ENCODE measurements around the gene ADD1. TPM values are rescaled to one million over a fixed set of nuclear protein-coding genes. Genes with fewer than 3 reads are reported as not detected.
A peak's percentile ranks its signal among the peaks of the same experiment; 100 is the strongest.

The ADD1 gene
- total RNA-seq, 4 donors from 2014 or later = 253 to 402 (median 311) TPM

DNA sequence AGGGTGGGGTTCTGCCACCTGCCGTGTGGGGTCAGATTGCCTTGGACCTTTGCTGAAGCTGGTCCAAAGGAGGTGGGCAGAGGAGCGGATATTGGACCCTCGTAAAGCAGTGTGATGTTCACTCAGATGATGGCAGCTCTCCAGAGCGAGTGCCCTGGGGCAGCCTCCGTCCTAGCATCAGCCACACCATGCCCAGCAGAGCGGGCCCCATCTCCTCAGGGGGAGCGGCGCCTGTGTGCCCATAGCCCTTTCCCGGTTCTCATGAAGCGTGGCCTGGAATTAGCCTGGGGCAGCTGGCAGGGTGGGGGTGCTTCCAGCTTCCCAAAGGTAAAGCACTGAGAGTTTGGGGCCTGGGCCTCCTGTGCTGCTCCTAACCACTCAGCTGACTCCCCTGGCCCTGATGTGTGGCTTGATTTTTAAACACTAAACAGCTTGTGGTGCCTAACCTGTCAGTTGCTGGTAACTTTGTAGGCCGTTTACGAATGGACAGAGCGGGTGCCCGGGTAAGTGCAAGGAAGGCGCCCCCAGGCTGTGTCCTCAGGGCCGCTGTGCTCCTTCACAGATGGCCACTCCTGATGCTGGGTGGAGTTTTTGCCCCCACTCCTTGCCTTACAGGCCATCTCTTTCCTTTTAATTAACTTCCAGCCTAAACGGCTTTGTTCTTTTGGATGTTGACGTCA, 83.5 kb downstream of the ADD1 start:
- H3K36me3 ChIP-seq = peaks cover 41 to 98% (median 95%) of the 10 kb centered on the region in 4 donors
- no peaks in the 10 kb centered on the region for H3K27me3 ChIP-seq
- no peak overlapping the region for H3K27ac ChIP-seq (replicated peaks in 1 of 4)
- no peaks in the 10 kb centered on the region for H3K9me3 ChIP-seq
- intact Hi-C loops (cut with DNase I) = no loop called here
- TF ChIP-seq, protein P1, sequence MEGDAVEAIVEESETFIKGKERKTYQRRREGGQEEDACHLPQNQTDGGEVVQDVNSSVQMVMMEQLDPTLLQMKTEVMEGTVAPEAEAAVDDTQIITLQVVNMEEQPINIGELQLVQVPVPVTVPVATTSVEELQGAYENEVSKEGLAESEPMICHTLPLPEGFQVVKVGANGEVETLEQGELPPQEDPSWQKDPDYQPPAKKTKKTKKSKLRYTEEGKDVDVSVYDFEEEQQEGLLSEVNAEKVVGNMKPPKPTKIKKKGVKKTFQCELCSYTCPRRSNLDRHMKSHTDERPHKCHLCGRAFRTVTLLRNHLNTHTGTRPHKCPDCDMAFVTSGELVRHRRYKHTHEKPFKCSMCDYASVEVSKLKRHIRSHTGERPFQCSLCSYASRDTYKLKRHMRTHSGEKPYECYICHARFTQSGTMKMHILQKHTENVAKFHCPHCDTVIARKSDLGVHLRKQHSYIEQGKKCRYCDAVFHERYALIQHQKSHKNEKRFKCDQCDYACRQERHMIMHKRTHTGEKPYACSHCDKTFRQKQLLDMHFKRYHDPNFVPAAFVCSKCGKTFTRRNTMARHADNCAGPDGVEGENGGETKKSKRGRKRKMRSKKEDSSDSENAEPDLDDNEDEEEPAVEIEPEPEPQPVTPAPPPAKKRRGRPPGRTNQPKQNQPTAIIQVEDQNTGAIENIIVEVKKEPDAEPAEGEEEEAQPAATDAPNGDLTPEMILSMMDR (IDR thresholded peaks at IDR 0.05) = no peak
- TF ChIP-seq POLR2A (IDR thresholded peaks at IDR 0.05; ENCODE audit: low read depth) = no peak
- TF ChIP-seq EP300 (IDR thresholded peaks at IDR 0.05) = no peak
- no peak for TF ChIP-seq POLR2AphosphoS5 (IDR thresholded peaks at IDR 0.05)
- H3K4me3 ChIP-seq = no peak overlapping the region
- WGBS = 97% methylated on average over 8 of the region's 18 CpGs
- no peak for DNase-seq (ENCODE audit: extremely low spot score)
- H3K4me1 ChIP-seq = peaks cover 20 to 35% (median 24%) of the 10 kb centered on the region in 4 donors

DNA sequence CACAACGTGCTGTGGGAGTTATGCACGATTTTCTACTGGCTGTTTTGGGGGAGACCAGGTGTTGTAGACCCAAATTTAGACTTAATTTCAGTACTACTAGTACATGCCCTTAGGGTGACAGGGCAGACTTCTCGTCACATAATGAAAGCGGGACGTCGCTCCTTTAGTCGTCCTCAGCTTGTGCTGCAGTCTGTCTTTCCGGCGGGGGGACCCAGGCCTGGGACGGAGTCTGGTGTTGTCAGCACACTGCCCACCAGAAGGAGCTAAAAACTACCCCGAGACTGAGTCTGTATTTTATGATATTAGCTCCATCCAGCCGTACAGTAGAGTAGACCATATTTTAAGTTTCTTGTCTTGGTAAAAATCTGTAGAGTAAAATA, 84.0 kb downstream of the ADD1 start:
- WGBS = 90% methylated on average over 11 of the region's 12 CpGs
- H3K9me3 ChIP-seq = no peaks in the 10 kb centered on the region
- intact Hi-C loops (cut with DNase I) = no loop called here
- H3K27me3 ChIP-seq = no peaks in the 10 kb centered on the region
- H3K4me3 ChIP-seq = no peak overlapping the region
- no peak for DNase-seq (ENCODE audit: extremely low spot score)
- no peak overlapping the region for H3K27ac ChIP-seq (replicated peaks in 1 of 4)
- TF ChIP-seq POLR2AphosphoS5 (IDR thresholded peaks at IDR 0.05) = no peak
- TF ChIP-seq POLR2A (IDR thresholded peaks at IDR 0.05; ENCODE audit: low read depth) = no peak
- no peak for TF ChIP-seq EP300 (IDR thresholded peaks at IDR 0.05)
- TF ChIP-seq, protein P1 (IDR thresholded peaks at IDR 0.05) = no peak
- H3K36me3 ChIP-seq = peaks cover 41 to 93% (median 90%) of the 10 kb centered on the region in 4 donors
- H3K4me1 ChIP-seq = peaks cover 24 to 35% (median 29%) of the 10 kb centered on the region in 4 donors

GRCh38 chr4:2928242-2929176, 84.9 kb downstream of the ADD1 start:
- Histone ChIP-seq H3K4me1 (peaks cover 31 to 35% (median 34%) of the 10 kb centered on the region in 4 donors), H3K9me3 (no peaks in the 10 kb centered on the region), H3K27ac (replicated peaks in 1 of 4) (no peak overlapping the region), H3K27me3 (no peaks in the 10 kb centered on the region), H3K36me3 (peaks cover 37 to 85% (median 82%) of the 10 kb centered on the region in 4 donors), H3K4me3 (no peak overlapping the region)
- DNase-seq (ENCODE audit: extremely low spot score) = no peak
- peak in 1 of 2 donors; percentile 30 for TF ChIP-seq POLR2AphosphoS5 (IDR thresholded peaks at IDR 0.05)
- TF ChIP-seq, protein P1 (IDR thresholded peaks at IDR 0.05) = no peak
- intact Hi-C loops (cut with DNase I) = no loop called here
- WGBS = 85% methylated on average over 27 of the region's 32 CpGs

GRCh38 chr4:2929469-2929868, 85.8 kb downstream of the ADD1 start:
- Histone ChIP-seq H3K4me3 (no peak overlapping the region), H3K4me1 (peaks cover 36 to 41% (median 39%) of the 10 kb centered on the region in 4 donors), H3K36me3 (peaks cover 34 to 75% (median 72%) of the 10 kb centered on the region in 4 donors), H3K27ac (replicated peaks in 1 of 4) (no peak overlapping the region), H3K27me3 (no peaks in the 10 kb centered on the region), H3K9me3 (no peaks in the 10 kb centered on the region)
- intact Hi-C loops (cut with DNase I) = no loop called here
- 90% methylated on average over 14 of the region's 16 CpGs for WGBS
- no peak for TF ChIP-seq EP300 (IDR thresholded peaks at IDR 0.05)
- TF ChIP-seq POLR2AphosphoS5 (IDR thresholded peaks at IDR 0.05) = no peak
- TF ChIP-seq, protein P1 (IDR thresholded peaks at IDR 0.05) = no peak
- no peak for TF ChIP-seq POLR2A (IDR thresholded peaks at IDR 0.05; ENCODE audit: low read depth)
- DNase-seq (ENCODE audit: extremely low spot score) = no peak
